Limb (tissue), 2 donors: ENCODE measurements around the gene IL17REL.
A peak's percentile ranks its signal among the peaks of the same experiment; 100 is the strongest.

ENCODE experiments used
- DNase-seq, 2 donors: peaks; one replicate each; pipeline ENCODE4 v3.0.0-alpha.2; 2016; ENCODE audit errors: extremely low spot score in 2 of 2

The IL17REL gene

DNA sequence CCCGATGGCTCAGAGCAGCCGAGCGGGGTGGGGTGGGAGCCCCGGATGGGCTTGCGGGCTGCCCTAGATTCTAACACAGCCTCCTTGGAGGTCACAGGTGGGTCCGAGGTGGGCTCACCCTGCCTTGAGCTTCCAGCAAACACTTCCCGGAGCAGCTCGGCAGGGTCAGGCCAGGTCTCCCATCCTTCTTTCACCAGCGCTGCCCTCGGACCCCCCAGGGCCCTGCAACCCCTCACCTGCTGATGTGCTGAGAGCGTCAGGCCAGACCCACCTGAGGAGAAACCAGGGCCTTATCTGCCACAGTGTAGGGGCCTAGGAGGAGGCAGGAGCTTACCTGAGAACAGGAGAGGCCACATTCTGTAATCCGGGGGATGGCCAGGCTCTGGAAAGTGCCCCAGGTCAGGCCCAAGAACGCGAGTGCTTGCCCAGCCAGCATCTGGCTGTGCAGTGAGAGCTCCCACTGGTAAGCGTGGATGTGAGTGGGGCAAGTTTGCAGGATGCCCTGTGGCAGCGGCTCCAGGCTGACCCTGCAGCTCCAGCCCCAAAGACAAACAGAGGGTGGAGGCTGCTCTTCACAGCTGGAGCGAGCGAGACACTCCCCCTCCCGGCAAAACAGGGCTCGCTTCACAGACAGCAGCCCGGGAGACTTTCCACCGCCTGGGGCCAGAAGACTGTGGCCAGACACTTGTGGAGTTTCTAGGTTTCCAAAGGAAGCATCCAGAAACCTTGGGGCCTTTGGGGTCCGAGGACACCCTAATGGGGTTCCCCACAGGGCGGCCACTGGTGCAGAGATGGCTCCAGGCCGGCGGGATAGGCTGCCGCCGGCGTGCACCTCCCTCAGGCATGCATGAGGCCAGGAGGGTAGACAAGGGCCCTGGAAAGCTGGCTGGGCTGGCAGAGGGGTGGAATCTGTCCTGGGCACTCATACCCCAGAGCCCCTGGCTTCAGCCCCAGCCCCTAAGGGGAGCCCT is at the start of gene IL17REL:
TSS of gene IL17REL (minus strand) at position 555 of the 971 bp plus-strand sequence. CDS start at position 436, 119 bp downstream.
- peak in 1 of 2 donors; percentile 31 for DNase-seq

DNA sequence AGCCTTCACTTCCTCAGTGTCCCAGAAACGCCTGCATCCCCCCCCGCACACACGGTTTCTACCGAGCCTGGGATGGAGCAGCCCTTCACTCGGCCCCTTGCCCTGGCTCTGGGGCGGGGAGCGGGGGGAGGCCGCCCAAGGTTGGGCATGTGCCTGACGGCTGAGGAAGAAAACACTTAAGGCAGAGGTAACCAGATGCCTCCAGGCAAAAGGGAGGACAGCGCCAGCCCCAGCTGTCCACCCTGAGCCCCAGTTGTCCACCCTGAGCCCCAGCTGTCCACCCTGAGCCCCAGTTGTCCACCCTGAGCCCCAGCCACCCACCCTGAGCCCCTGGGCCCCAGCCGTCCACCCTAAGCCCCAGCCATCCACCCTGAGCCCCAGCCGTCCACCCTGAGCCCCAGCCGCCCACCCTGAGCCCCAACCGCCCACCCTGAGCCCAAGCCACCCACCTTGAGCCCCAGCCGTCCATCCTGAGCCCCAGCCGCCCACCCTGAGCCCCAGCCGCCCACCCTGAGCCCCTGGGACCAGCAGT is 49.3 kb upstream of the IL17REL start:
- DNase-seq: peak in 1 of 2 donors; percentile 31

DNA sequence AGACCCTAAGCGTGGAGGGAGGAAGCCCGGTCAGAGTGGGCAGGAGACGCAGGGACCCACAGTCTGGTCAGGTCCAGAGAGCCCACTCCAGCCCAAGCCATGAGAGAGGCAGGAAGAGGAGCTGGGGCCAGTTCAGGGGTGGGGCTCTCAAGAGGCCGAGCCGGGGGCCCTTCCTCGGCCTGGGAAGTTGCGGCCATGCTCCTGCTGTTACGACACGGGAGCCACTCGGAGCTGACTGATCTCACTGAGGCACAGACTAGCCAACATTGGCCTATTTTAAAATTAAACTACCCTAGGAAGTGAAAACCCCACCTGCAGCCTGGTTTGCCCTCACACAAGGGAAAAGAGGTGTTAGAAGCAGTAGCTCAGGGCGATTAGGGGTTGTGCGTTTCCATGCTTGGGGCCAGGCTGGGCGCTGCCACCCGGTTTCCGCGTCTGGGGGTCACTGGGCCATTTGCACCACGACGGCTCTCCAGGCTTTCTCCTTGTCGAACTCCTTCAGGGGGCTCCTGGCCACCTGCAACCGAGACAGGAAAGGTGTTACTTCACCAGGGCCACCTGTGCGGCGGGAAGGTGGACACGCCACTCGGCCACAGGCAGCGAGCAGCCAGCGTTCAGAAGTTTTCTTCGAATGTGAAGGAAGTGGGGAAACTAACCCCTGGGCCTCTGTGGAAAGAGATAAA is 48.7 kb upstream of the IL17REL start:
- DNase-seq: peak in 1 of 2 donors; percentile 26

DNA sequence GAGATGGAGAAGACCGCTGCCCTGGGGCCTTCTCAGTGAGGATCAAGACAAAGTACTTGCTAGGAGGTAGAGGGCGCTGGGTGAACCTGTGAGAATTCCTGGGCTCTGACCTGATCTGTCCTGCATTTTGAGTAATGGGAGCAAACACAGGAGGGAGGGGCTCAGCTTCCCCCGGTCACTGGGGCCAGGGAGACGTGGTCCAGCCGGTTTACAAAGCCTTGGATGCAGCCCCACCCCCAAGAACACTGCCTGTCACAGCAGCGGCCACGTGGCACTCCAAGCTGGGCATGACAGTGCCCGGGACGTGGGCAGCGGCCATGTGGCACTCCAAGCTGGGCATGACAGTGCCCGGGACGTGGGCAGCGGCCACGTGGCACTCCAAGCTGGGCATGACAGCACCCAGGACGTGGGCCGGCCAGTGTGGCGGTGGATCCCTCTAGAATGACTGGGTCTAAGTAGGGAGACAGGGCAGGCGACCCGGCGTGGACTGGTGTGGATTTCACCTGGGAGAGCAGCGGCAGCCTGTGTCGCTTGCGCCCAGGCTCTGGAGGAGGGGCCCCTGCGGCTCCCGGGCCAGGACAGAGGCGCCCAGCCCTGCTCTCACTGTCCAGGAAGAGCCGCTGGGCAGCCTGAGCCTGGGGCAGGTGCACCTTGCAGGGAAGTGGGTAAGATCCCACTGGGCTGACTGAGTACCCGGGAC is 48.0 kb upstream of the IL17REL start:
- DNase-seq: peak in 1 of 2 donors; percentile 27

DNA sequence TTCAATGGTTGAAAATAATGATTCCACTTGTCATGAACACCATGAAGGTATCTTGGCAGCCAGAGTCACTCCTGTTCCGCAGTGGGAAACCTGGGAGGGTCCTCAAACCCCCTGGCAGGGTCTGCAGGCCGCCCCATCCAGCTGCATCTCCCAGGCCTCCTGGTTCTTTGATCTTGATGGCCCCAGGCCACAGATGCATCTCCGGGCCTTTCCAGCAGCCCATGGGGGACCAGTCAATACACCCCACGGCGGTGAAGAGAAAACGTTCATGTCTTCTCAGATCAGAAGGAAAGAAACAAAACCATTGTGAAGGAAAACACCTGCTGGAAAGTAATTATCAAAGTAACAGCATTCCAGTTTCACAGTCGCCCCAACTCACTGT is 47.3 kb upstream of the IL17REL start:
- peak in 1 of 2 donors; percentile 28 for DNase-seq

DNA sequence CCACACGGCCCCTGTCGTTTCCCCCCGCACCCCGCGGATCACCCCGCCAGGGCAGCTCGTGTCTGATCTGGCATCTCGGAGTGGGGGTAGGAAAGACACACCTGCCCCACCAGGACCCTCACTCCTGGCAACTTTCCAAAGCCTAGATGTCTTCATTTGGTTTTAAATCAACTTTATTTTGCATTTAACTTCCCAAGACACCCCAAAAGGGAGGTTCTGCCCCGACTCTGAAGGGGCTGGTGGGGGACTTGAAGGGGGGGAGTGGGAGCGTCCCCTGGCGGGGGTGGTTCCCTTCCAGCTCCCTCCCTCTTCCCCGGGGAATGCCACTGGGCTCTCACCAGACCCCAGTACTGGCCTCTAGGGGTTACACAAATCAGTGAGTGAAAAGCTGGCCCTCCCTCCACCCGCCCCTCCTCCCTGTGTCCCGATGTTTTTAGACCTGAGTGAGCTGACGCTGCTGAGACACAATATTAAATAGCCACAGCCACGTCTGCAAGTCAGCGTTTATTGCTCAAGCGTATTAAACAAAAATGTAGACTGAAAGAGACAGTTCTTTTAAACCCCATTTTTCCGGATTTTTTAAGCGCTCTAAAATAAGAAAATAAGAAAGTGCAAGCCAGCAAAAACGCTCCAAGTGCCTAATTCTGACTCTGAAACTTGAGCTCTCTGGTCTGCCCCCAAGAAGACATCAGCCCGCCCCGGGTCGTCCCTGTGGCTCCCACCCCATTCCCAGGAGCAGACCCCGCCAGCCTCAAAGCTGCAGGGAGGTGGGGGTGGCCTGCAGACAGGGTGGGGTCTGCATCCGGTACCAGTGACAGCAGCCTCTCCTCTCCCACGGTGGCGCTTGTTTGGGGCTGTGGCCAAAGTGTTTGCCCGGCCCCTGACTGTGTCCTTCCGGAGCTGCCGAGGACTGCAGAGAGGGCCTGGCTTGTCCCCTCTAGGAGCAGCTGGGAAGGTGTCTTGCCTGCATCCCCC is 46.6 kb upstream of the IL17REL start:
- peak; percentile 20 to 61 for DNase-seq

DNA sequence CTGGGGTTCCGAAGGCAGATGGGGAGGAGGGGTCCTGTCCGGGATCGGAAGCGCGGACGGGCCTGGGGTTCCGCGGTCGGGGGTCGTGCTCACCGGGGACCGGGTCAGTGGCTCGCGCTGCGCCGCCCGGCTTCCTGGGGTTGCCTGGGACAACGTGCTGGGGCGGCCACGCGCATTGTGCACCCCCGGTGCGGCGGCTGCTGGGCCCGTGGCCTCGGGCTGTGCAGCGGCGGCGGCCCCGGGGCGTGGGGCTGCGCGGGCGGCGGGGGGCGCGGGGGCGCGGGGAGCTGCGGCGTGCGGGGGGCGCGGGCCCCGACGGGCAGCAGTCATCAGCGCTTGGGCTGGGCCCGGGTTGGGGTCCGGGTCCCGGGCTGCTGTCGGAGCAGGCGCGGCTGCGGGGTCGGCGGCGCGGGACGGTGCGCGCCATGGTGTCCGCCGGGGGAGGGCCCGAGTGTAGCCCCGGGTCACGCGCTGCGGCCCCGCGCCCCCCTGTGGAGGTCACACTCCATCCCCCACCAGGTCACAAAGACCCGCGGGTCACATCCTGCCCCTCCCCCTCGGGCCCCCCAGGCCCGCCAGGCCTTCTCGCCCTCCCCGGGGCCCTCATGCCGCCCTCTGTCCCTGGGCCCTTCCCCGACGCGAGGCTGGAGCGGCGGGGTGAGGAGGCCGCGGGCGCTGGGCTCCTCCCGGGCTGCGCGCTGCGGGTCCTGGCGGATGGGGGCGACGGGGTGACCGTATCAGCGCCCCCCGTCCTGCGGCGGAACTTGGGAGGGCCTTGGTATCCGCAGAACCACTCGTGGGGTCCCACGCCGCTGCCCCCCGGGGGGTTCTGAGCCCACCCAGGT is 45.7 kb upstream of the IL17REL start, which contains the start of gene TTLL8:
TSS of gene TTLL8 (minus strand) at position 238 of the 845 bp plus-strand sequence.
- peak in 1 of 2 donors; percentile 56 for DNase-seq

DNA sequence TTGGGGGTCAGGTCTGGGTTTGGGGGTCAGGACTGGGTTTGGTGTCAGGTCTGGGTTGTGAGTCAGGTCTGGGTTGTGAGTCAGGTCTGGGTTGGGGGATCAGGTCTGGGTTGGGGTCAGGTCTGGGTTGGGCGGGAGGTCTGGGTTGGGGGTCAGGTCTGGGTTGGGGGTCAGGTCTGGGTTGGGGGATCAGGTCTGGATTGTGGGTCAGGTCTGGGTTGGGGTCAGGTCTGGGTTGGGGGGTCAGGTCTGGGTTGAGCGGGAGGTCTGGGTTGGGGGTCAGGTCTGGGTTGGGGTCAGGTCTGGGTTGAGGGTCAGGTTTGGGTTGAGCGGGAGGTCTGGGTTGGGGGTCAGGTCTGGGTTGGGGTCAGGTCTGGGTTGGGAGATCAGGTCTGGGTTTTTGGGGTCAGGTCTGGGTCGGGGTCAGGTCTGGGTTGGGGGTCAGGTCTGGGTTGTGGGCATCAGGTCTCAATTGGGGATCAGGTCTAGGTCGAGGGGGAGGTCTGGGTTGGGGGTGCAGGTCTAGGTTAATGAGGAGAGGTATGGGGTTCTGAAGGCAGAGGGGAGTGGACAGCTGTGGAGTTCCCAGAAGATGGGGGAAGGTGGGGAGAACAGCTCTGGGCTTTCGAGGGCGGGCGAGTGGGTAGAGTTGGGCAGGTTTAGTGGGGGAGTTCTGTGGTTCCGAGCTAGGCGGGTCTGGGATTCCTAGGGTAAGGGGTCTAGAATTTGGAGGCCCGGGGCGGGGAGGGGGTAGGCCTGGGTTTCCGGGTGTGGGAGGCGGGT is 44.9 kb upstream of the IL17REL start:
- peak in 1 of 2 donors; percentile 86 for DNase-seq

DNA sequence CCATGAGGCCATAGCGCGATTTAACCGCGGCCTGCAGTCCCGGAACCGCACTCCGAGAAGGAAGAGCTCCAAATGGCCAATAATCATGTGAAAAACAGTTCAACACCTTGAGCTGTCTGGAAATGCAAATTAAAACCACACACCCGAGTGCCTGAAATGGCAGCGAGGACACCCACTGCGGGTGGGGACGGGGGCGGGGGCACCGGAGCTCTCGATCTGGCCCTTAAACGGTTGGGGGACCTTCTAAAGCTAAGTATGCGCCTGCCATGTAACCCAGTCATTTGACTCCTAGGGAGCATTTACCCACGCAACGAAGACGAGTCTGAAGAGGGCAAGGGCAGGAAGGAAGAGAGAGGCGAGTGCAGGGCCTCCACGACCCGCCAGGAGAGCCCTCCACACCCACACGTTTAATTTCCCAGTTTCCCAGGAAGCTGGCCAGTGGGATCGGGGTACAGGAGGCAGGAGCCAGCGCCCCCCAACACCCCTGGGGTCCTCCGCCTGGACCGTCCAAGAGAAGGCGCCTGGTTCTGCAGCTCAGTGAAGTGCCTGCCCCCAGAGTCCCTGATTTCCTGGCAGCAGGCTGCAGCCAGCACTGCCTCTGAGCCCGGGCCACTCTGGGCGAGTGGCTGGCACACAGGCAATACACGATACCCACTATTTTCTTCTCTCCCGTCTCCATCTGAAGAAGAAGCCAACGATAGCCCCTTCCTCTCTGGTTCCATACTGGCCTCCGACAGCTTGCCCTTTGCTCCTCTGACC is 43.8 kb upstream of the IL17REL start:
- DNase-seq: peak in 1 of 2 donors; percentile 30

DNA sequence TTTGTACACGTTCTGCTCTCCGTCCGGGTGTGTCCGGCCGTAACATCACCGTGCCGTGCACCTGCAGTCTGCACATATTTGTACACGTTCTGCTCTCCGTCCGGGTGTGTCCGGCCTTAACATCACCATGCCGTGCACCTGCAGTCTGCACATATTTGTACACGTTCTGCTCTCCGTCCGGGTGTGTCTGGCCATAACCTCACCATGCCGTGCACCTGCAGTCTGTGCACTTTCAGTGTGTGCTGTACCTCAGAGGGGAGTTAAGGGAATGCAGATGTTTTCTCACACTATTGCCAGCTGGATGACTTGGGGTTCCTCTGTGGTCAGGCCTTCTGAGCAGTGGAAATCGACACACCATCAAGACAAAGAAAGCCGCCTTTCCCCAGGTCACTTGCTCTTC is 41.3 kb upstream of the IL17REL start:
- no peak for DNase-seq

DNA sequence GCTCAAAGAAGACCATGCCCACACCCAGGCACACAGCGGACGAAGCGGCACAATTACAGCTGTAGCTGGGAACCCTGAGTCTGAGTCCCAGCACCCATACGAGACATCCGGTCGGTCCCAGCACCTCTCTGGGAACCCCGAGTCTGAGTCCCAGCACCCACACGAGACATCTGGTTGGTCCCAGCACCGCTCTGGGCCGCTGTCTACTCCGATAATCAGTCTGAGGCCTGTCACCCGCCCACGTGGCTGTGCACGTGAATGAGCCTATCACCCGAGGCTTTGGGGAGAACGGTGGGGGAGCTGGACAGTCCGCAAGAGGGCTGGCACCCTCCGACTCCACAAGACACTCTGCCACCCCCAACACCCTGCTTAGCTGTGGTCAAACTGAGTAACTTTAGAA is 39.4 kb upstream of the IL17REL start:
- no peak for DNase-seq

DNA sequence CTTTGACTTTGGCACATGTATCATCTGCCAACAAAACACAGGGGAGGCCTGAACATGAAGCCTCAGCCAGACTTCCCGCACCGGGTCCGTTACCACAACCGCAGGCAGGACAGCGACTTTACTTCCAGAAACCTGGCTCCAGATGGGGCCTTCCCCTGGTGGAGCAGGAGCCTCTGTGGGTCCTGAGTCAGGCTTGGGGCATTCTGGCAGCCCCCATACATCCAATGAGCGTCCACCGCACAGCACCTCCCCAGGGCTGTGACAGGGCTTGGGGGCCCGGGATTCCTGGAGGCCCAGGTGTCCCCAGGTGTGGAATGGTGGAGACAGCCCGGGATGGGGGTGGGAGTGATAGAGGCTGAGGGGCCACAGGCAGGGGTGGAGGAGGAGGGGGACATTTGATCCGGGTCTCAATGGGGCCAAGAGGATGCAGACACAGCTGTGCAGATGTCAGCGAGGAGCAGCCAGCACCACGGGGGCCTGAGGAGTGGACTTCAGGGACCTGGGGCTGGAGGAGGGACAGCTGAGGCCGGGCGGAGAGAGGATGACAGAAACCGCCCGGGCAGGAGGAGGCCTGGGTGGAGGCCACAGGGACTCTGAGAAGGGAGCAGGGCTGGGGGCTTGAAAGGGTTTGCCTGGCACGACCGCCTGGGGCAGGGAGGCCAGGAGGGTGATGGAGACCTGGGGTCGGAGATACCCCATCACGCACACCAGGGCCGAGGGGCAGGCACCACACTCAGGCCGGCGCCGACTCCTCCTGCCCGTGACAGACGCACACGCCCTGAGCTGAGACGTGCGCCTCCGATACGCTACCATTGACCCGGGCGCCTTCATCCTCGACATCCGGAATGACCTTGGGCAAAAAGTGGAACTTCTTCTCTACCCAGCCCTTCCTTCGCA is 37.0 kb upstream of the IL17REL start:
- no peak for DNase-seq

DNA sequence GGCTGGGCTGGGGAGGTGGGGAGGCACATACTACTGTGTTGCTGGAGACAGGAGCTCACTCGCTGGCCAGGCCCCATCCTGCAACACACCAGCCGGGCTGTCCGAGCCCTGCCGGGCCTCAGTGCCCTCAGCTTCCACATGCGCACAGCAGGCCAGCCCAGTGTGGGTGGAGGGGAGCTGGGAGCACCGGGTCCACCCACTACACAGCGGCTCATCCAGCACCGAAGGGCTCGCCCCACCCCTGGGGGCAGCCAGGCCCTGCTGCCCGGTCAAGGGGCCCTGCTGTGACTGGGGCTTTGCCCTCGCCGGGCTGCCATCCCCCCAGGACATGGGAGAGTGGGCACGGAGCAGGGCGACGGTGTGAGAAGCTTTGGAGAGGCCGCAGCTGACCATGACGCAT is 36.3 kb upstream of the IL17REL start:
- DNase-seq: no peak

DNA sequence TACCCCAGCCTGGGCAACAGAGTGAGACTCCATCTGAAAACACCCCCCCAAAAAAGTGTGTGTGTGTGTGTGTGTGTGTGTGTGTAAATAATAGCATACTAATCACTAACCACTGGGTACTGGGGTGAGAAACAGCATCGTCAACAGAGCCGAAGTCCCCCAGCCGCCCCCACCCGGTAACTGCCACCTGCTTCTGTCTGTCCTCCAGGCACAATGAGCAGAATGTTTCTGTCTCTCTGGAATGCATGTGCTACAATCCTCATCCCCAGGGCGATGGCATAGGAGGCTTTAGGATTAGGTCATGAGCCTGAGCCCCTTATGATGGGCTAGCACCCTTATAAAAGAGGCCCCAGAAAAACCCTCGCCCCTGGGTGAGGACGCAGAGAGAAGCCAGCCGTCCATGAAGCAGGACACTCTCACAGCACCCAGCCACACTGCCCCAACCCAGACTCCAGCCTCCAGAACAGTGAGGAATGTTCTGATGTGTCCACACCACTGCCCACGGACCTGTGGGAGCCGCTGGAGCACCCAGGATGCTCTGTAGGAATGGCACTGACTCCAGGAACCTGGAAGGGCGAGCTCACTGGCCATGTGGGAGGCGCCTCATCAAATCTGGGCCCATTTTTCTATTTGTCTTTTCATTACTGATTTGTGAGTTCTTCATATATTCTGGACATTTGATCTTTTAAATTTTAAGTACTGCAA is 35.6 kb upstream of the IL17REL start:
- DNase-seq: peak; percentile 5 to 39

DNA sequence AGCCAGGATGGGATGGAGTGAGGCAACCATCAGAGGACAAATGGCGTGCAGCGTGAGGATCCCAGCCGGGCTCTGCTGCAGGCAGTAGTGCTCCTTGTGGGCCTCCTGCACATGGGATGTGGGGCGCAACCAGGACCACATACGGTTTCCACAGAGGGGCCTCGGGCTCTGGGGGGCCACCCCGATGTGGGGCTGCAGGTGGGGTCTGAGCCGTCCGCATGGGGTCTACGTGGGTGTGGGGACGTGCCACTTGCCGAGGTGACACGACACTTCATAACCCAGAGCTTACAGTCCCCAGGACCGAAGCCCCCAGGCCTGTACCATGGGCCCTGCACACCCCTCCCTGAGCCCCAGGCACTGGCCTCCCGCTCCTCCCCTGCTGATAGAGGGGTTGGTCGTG is 34.8 kb upstream of the IL17REL start:
- no peak for DNase-seq
